Sigmoid colon (tissue), 4 donors: ENCODE results near the gene TMCO2.

Source experiments
- CTCF ChIP-seq, 4 experiments: fragments of 450-650 bp in 3 of 4; fragments of 200-600 bp in 1 of 4; IDR thresholded peaks; one replicate each; pipeline ENCODE4 v1.5.1; 2016 to 2019; ENCODE audit warnings: antibody characterized with exemption in 4 of 4, mild to moderate bottlenecking in 3 of 4, moderate library complexity in 2 of 4
- EP300 ChIP-seq, 4 donors: sonication (generic); formaldehyde crosslinking; IDR thresholded peaks; one replicate each; pipeline ENCODE4 v1.6.1; 2017; ENCODE audit warnings: antibody characterized with exemption in 4 of 4
- POLR2A ChIP-seq, 2 donors: fragments of 450-650 bp; IDR thresholded peaks; one replicate each; pipeline ENCODE4 v1.6.1; 2016; ENCODE audit warnings: antibody characterized with exemption in 2 of 2, mild to moderate bottlenecking in 2 of 2, moderate library complexity in 2 of 2
- POLR2AphosphoS5 ChIP-seq, 4 donors: sonication (generic); formaldehyde crosslinking; IDR thresholded peaks; one replicate each; pipeline ENCODE4 v1.6.1; 2017; ENCODE audit warnings: antibody characterized with exemption in 4 of 4

GRCh38 chr1:40272653-40273213, 25.0 kb downstream of the TMCO2 start:
- no peak for TF ChIP-seq CTCF (IDR thresholded peaks at IDR 0.05)
- TF ChIP-seq POLR2A (IDR thresholded peaks at IDR 0.05) = no peak
- no peak for TF ChIP-seq EP300 (IDR thresholded peaks at IDR 0.05)
- no peak for TF ChIP-seq POLR2AphosphoS5 (IDR thresholded peaks at IDR 0.05)
